Measurements from ENCODE around the gene POU6F2.

DNA sequence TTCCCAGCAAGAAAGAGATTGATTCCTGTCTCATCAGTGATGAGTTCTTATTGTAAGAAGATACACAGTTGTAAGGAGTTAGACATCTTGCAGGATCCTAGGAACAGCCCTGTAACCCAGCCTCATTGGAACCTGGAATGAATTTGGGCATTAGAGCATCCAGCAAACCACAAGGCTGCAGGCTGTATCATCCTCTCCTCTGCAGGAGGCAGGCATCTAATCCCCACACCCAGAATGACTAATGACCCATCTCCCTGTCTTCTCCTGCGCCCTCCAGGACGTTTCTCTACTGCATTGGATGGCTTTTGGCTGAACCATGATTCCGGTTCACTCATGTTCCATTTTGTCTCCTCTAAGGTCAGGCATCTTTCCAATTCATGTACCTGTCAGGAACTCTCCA is 233.9 kb downstream of the POU6F2 start:
- TF ChIP-seq, protein P1, sequence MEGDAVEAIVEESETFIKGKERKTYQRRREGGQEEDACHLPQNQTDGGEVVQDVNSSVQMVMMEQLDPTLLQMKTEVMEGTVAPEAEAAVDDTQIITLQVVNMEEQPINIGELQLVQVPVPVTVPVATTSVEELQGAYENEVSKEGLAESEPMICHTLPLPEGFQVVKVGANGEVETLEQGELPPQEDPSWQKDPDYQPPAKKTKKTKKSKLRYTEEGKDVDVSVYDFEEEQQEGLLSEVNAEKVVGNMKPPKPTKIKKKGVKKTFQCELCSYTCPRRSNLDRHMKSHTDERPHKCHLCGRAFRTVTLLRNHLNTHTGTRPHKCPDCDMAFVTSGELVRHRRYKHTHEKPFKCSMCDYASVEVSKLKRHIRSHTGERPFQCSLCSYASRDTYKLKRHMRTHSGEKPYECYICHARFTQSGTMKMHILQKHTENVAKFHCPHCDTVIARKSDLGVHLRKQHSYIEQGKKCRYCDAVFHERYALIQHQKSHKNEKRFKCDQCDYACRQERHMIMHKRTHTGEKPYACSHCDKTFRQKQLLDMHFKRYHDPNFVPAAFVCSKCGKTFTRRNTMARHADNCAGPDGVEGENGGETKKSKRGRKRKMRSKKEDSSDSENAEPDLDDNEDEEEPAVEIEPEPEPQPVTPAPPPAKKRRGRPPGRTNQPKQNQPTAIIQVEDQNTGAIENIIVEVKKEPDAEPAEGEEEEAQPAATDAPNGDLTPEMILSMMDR (IDR thresholded peaks at IDR 0.05), result no peak
- TF ChIP-seq POLR2A (IDR thresholded peaks at IDR 0.05), result no peak

Measured in right lobe of liver (tissue), 4 donors.